DMS153 treated with DMSO at 0.1 percent for 48 hours (cell line): ENCODE results near the gene IL10RB.
"Not testable (repeated sequence)": the region's sequence is repeated elsewhere in the genome, so short reads cannot be mapped to it uniquely, and the experiment has no call there.

Experiments
- DNase-seq: peaks from one replicate; lab custom pipeline; 2025; ENCODE audit not compliant: unreplicated experiment; lab: John Stamatoyannopoulos, UW

The IL10RB gene

GRCh38 chr21:33300701-33301631, 34.8 kb downstream of the IL10RB start:
- peak; percentile 82 for DNase-seq

GRCh38 chr21:33301632-33302002, 35.5 kb downstream of the IL10RB start:
- DNase-seq = no peak

GRCh38 chr21:33302055-33302454, 35.9 kb downstream of the IL10RB start:
- no peak for DNase-seq

- DNase-seq = no peak
Measured at GRCh38 chr21:33302796-33303195, 36.6 kb downstream of the IL10RB start.

- DNase-seq = no peak
Measured at GRCh38 chr21:33305344-33305671, 39.1 kb downstream of the IL10RB start.

- DNase-seq = no peak
Measured at GRCh38 chr21:33305938-33306337, 39.8 kb downstream of the IL10RB start.

GRCh38 chr21:33308586-33309490, 42.7 kb downstream of the IL10RB start:
- DNase-seq = peak; percentile 57

GRCh38 chr21:33309778-33310177, 43.6 kb downstream of the IL10RB start:
- no peak for DNase-seq

GRCh38 chr21:33312121-33312520, 46.0 kb downstream of the IL10RB start:
- no peak for DNase-seq

- no peak for DNase-seq
Measured at GRCh38 chr21:33313183-33313582, 47.0 kb downstream of the IL10RB start.

- DNase-seq = no peak
Measured at GRCh38 chr21:33313611-33314010, 47.4 kb downstream of the IL10RB start.

GRCh38 chr21:33314111-33314510, 47.9 kb downstream of the IL10RB start:
- DNase-seq = no peak

- no peak for DNase-seq
Measured at GRCh38 chr21:33315946-33316710, 50.0 kb downstream of the IL10RB start.

- DNase-seq = no peak
Measured at GRCh38 chr21:33317145-33317544, 51.0 kb downstream of the IL10RB start.

GRCh38 chr21:33317786-33318486, 51.8 kb downstream of the IL10RB start:
- no peak for DNase-seq

- not testable (repeated sequence) for DNase-seq
Measured at GRCh38 chr21:33321005-33321404, 54.8 kb downstream of the IL10RB start.

GRCh38 chr21:33323610-33324009, 57.4 kb downstream of the IL10RB start:
- not testable (repeated sequence) for DNase-seq

- peak; percentile 98 for DNase-seq
Measured at GRCh38 chr21:33324291-33325221, 58.4 kb downstream of the IL10RB start, which contains the start of gene IFNAR1. IFNAR1 (plus strand) TSS chr21:33324970; CDS start chr21:33325056, 86 bp downstream.
